Trophoblast cell (in vitro differentiated cells and primary cell): Measurements from ENCODE around the gene PLBD1.

ENCODE experiments used
- DNase-seq, 2 donors: peaks; one replicate each; pipeline ENCODE4 v3.0.0-alpha.2; 2016
- H2AFZ ChIP-seq: 2 replicates; pipeline ENCODE4 v1.6.1; 2013; ENCODE audit warnings: low read length, moderate library complexity, mild to moderate bottlenecking; ENCODE audit not compliant: insufficient read depth, poor library complexity
- H2AK5ac ChIP-seq: 2 replicates; pipeline ENCODE4 v1.6.1; 2013; ENCODE audit warnings: mild to moderate bottlenecking, low read length
- H2BK120ac ChIP-seq: 2 replicates; pipeline ENCODE4 v1.6.1; 2013; ENCODE audit warnings: low read length, mild to moderate bottlenecking, moderate library complexity; ENCODE audit not compliant: insufficient read depth, poor library complexity
- H2BK12ac ChIP-seq: 2 replicates; pipeline ENCODE4 v1.6.1; 2013; ENCODE audit warnings: mild to moderate bottlenecking, low read length, moderate library complexity
- H2BK5ac ChIP-seq: 2 replicates; pipeline ENCODE4 v1.6.1; 2013; ENCODE audit warnings: low read length, low read depth, moderate library complexity, mild to moderate bottlenecking; ENCODE audit not compliant: poor library complexity
- H3K14ac ChIP-seq: 2 replicates; pipeline ENCODE4 v1.6.1; 2013; ENCODE audit warnings: mild to moderate bottlenecking, low read length
- H3K18ac ChIP-seq: 2 replicates; pipeline ENCODE4 v1.6.1; 2013; ENCODE audit warnings: mild to moderate bottlenecking, low read length
- H3K23ac ChIP-seq: 2 replicates; pipeline ENCODE4 v1.6.1; 2013; ENCODE audit warnings: low read length
- H3K27ac ChIP-seq: 2 replicates; pipeline ENCODE4 v1.5.1; 2013; ENCODE audit warnings: low read depth, mild to moderate bottlenecking, inconsistent platforms, low read length, moderate library complexity
- H3K27me3 ChIP-seq: 2 replicates; pipeline ENCODE4 v1.6.1; 2013; ENCODE audit warnings: inconsistent platforms, mild to moderate bottlenecking, low read length, moderate library complexity; ENCODE audit not compliant: insufficient read depth
- H3K36me3 ChIP-seq, 2 experiments: 1 replicate in 1 of 2; 2 replicates in 1 of 2; pipeline ENCODE4 v1.6.1; 2013; ENCODE audit warnings: low read length in 2 of 2, mild to moderate bottlenecking in 2 of 2, moderate library complexity in 1 of 2; ENCODE audit not compliant: insufficient read depth in 2 of 2, control insufficient read depth in 1 of 2
- H3K4ac ChIP-seq: 2 replicates; pipeline ENCODE4 v1.6.1; 2013; ENCODE audit warnings: low read depth, mild to moderate bottlenecking, low read length, moderate library complexity
- H3K4me1 ChIP-seq, 2 experiments: 1 replicate in 1 of 2; 2 replicates in 1 of 2; pipeline ENCODE4 v1.6.1; 2013; ENCODE audit warnings: low read length in 2 of 2, mild to moderate bottlenecking in 2 of 2, moderate library complexity in 1 of 2; ENCODE audit not compliant: insufficient read depth in 2 of 2, control insufficient read depth in 1 of 2
- H3K4me2 ChIP-seq: 2 replicates; pipeline ENCODE4 v1.6.1; 2013; ENCODE audit warnings: inconsistent platforms, mild to moderate bottlenecking, low read length, moderate library complexity
- H3K4me3 ChIP-seq: 2 replicates; pipeline ENCODE4 v1.5.1; 2013; ENCODE audit warnings: mild to moderate bottlenecking, low read depth, low read length, inconsistent platforms
- H3K79me1 ChIP-seq: one replicate; pipeline ENCODE4 v1.6.1; 2013; ENCODE audit warnings: low read length
- H3K79me2 ChIP-seq: 2 replicates; pipeline ENCODE4 v1.6.1; 2013; ENCODE audit warnings: low read length, mild to moderate bottlenecking; ENCODE audit not compliant: control insufficient read depth, insufficient read depth, poor library complexity
- H3K9ac ChIP-seq: 2 replicates; pipeline ENCODE4 v1.6.1; 2013; ENCODE audit warnings: mild to moderate bottlenecking, low read length
- H3K9me3 ChIP-seq: 2 replicates; pipeline ENCODE4 v1.6.1; 2013; ENCODE audit warnings: low read depth, mild to moderate bottlenecking, control low read depth, inconsistent platforms, low read length; ENCODE audit not compliant: insufficient read depth
- H4K12ac ChIP-seq: 2 replicates; pipeline ENCODE4 v1.6.1; 2013; ENCODE audit warnings: low read depth, mild to moderate bottlenecking, low read length, moderate library complexity
- H4K8ac ChIP-seq: 2 replicates; pipeline ENCODE4 v1.6.1; 2013; ENCODE audit warnings: low read depth, mild to moderate bottlenecking, low read length, moderate library complexity
- H4K91ac ChIP-seq: one replicate; pipeline ENCODE4 v1.6.1; 2013; ENCODE audit warnings: low read depth, mild to moderate bottlenecking, low read length, moderate library complexity
- WGBS: extraction: QIAGEN DNeasy Blood & Tissue Kit; methylation state at CpG from one replicate; pipeline ENCODE4 v1.1.7; 2013; ENCODE audit warnings: missing lambda C conversion rate; ENCODE audit not compliant: insufficient read length, insufficient coverage; ENCODE audit errors: extremely low coverage; 5-methylcytosine and 5-hydroxymethylcytosine counted together

Gene PLBD1

GRCh38 chr12:14575585-14575984 lies 7.9 kb upstream of the PLBD1 start:
- H3K79me1 ChIP-seq: no peaks in the 10 kb centered on the region
- no peak overlapping the region for H2BK5ac ChIP-seq
- DNase-seq: no peak
- no peak overlapping the region for H4K12ac ChIP-seq
- no peak overlapping the region for H3K9ac ChIP-seq
- no peaks in the 10 kb centered on the region for H3K27me3 ChIP-seq
- no peak overlapping the region for H2BK12ac ChIP-seq
- no peaks in the 10 kb centered on the region for H3K36me3 ChIP-seq
- no peak overlapping the region for H2AFZ ChIP-seq
- H3K23ac ChIP-seq: no peak overlapping the region
- no peak overlapping the region for H2BK120ac ChIP-seq
- H3K4me1 ChIP-seq: no peaks in the 10 kb centered on the region
- H2AK5ac ChIP-seq: no peak overlapping the region
- no peak overlapping the region for H3K4me3 ChIP-seq
- no peak overlapping the region for H3K18ac ChIP-seq
- WGBS: no CpG with 5 or more reads among the region's 1 CpG
- H4K8ac ChIP-seq: no peak overlapping the region
- no peak overlapping the region for H4K91ac ChIP-seq
- no peak overlapping the region for H3K4me2 ChIP-seq
- no peaks in the 10 kb centered on the region for H3K9me3 ChIP-seq
- H3K27ac ChIP-seq: no peak overlapping the region
- no peak overlapping the region for H3K14ac ChIP-seq
- H3K4ac ChIP-seq: no peak overlapping the region
- no peaks in the 10 kb centered on the region for H3K79me2 ChIP-seq

DNA sequence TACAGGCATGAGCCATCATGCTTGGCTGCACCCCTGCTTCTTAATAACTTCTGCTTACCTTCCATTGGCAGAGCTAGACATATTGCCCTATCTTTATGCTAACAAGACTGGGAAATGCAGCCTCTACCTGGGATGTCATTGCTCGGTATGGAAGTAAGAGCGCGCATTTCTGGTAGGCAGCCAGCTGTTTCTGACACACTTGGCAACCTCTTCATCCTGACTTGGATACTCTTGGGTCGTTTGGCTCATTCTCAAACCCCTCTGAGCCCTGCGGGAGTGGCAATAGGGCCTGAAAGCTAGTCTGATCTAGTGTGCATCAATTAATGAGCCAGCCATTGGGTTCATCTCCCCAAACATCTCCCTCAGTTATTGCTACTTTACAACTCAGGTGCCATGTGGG lies 5.4 kb upstream of the PLBD1 start:
- H3K36me3 ChIP-seq: no peaks in the 10 kb centered on the region
- H4K12ac ChIP-seq: no peak overlapping the region
- H3K9ac ChIP-seq: no peak overlapping the region
- no peak overlapping the region for H2BK120ac ChIP-seq
- no peak overlapping the region for H3K4ac ChIP-seq
- H2AFZ ChIP-seq: no peak overlapping the region
- H3K4me1 ChIP-seq: peaks cover under 1 to 1% of the 10 kb centered on the region in 2 experiments
- H4K91ac ChIP-seq: no peak overlapping the region
- H2BK5ac ChIP-seq: no peak overlapping the region
- no peaks in the 10 kb centered on the region for H3K79me1 ChIP-seq
- H3K27me3 ChIP-seq: no peaks in the 10 kb centered on the region
- no peak overlapping the region for H3K14ac ChIP-seq
- H3K23ac ChIP-seq: no peak overlapping the region
- H3K9me3 ChIP-seq: no peaks in the 10 kb centered on the region
- no peaks in the 10 kb centered on the region for H3K79me2 ChIP-seq
- no CpG with 5 or more reads among the region's 5 CpGs for WGBS
- H2AK5ac ChIP-seq: no peak overlapping the region
- no peak for DNase-seq
- H3K4me2 ChIP-seq: no peak overlapping the region
- no peak overlapping the region for H4K8ac ChIP-seq
- no peak overlapping the region for H2BK12ac ChIP-seq
- H3K18ac ChIP-seq: no peak overlapping the region
- H3K4me3 ChIP-seq: no peak overlapping the region
- no peak overlapping the region for H3K27ac ChIP-seq

- Histone ChIP-seq H2AK5ac (no peak overlapping the region), H2BK12ac (no peak overlapping the region), H3K27ac (no peak overlapping the region), H3K4ac (no peak overlapping the region), H2BK120ac (no peak overlapping the region), H3K14ac (no peak overlapping the region), H3K9ac (no peak overlapping the region), H3K79me1 (peaks cover 4% of the 10 kb centered on the region), H3K4me3 (no peak overlapping the region), H4K91ac (no peak overlapping the region), H3K36me3 (no peaks in the 10 kb centered on the region), H3K4me1 (peaks cover 3 to 4% of the 10 kb centered on the region in 2 experiments), H3K23ac (no peak overlapping the region), H3K79me2 (no peaks in the 10 kb centered on the region), H3K9me3 (no peaks in the 10 kb centered on the region), H3K18ac (no peak overlapping the region), H4K12ac (no peak overlapping the region), H4K8ac (no peak overlapping the region), H2AFZ (no peak overlapping the region), H2BK5ac (no peak overlapping the region), H3K4me2 (no peak overlapping the region), H3K27me3 (no peaks in the 10 kb centered on the region)
- no CpG with 5 or more reads among the region's 4 CpGs for WGBS
- DNase-seq: no peak
Observed at GRCh38 chr12:14572401-14572800, 4.7 kb upstream of the PLBD1 start.

- Histone ChIP-seq H2AK5ac (no peak overlapping the region), H3K27me3 (no peaks in the 10 kb centered on the region), H2AFZ (no peak overlapping the region), H3K4ac (no peak overlapping the region), H3K9me3 (no peaks in the 10 kb centered on the region), H3K4me3 (no peak overlapping the region), H4K12ac (no peak overlapping the region), H2BK5ac (no peak overlapping the region), H3K27ac (no peak overlapping the region), H3K9ac (no peak overlapping the region), H4K91ac (no peak overlapping the region), H3K79me1 (peaks cover 4% of the 10 kb centered on the region), H4K8ac (no peak overlapping the region), H3K23ac (no peak overlapping the region), H3K14ac (no peak overlapping the region), H3K4me1 (peaks cover 3 to 7% of the 10 kb centered on the region in 2 experiments), H3K4me2 (no peak overlapping the region), H3K18ac (no peak overlapping the region), H3K36me3 (no peaks in the 10 kb centered on the region), H2BK12ac (no peak overlapping the region), H3K79me2 (no peaks in the 10 kb centered on the region), H2BK120ac (no peak overlapping the region)
- no peak for DNase-seq
- no CpG with 5 or more reads among the region's 3 CpGs for WGBS
Observed at GRCh38 chr12:14571779-14572178, 4.1 kb upstream of the PLBD1 start.
